Liver (tissue), 9 donors: ENCODE data around the gene MICALL1. TPM values are rescaled to one million over a fixed set of nuclear protein-coding genes. Genes with fewer than 3 reads are reported as not detected.
A peak's percentile ranks its signal among the peaks of the same experiment; 100 is the strongest.

ENCODE experiments used
- DNase-seq: peaks from one replicate; pipeline ENCODE4 v3.0.0-alpha.2; 2017; ENCODE audit warnings: low spot score
- H3K27ac ChIP-seq, 2 donors: one replicate each; pipeline ENCODE4 v1.7.0; 2013; ENCODE audit warnings: inconsistent platforms in 2 of 2, low read length in 2 of 2, control low read depth in 1 of 2, low read depth in 1 of 2, mild to moderate bottlenecking in 1 of 2
- H3K27me3 ChIP-seq, 4 donors: one replicate each; pipeline versions ENCODE4 v1.6.1 to v1.7.0; 2013; ENCODE audit warnings: low read length in 3 of 4, inconsistent platforms in 1 of 4, mild to moderate bottlenecking in 1 of 4, moderate library complexity in 1 of 4; ENCODE audit not compliant: control insufficient read depth in 4 of 4, insufficient read depth in 4 of 4
- H3K36me3 ChIP-seq, 4 donors: one replicate each; pipeline versions ENCODE4 v1.6.1 to v1.7.0; 2013; ENCODE audit warnings: low read length in 3 of 4, mild to moderate bottlenecking in 3 of 4, low read depth in 1 of 4, moderate library complexity in 1 of 4; ENCODE audit not compliant: control insufficient read depth in 4 of 4, insufficient read depth in 3 of 4
- H3K4me1 ChIP-seq, 4 donors: one replicate each; pipeline versions ENCODE4 v1.6.1 to v1.7.0; 2013; ENCODE audit warnings: low read length in 3 of 4, mild to moderate bottlenecking in 3 of 4, moderate library complexity in 1 of 4; ENCODE audit not compliant: control insufficient read depth in 4 of 4, insufficient read depth in 4 of 4
- H3K4me3 ChIP-seq, 3 donors: one replicate each; pipeline versions ENCODE4 v1.6.1 to v1.7.0; 2013; ENCODE audit warnings: low read length in 3 of 3, control low read depth in 1 of 3, low read depth in 1 of 3, mild to moderate bottlenecking in 1 of 3
- H3K9ac ChIP-seq, 2 donors: one replicate each; pipeline ENCODE4 v1.7.0; 2013; ENCODE audit warnings: low read length in 2 of 2, mild to moderate bottlenecking in 2 of 2, moderate library complexity in 2 of 2, control low read depth in 1 of 2, low read depth in 1 of 2
- H3K9me3 ChIP-seq, 4 donors: one replicate each; pipeline versions ENCODE4 v1.6.1 to v1.7.0; 2013; ENCODE audit warnings: low read length in 3 of 4; ENCODE audit not compliant: control insufficient read depth in 4 of 4
- EGR1 ChIP-seq, 2 donors: IDR thresholded peaks; 2 replicates each; pipeline ENCODE4 v1.6.1; 2016 to 2018; ENCODE audit warnings: antibody characterized with exemption in 2 of 2, low read depth in 2 of 2
- FOXA1 ChIP-seq: IDR thresholded peaks from 2 replicates; pipeline ENCODE4 v1.6.1; 2016; ENCODE audit warnings: antibody characterized with exemption
- FOXA2 ChIP-seq: IDR thresholded peaks from 2 replicates; pipeline ENCODE4 v1.6.1; 2016; ENCODE audit warnings: antibody characterized with exemption
- GABPA ChIP-seq, 2 donors: IDR thresholded peaks in 1 of 2; conservative IDR thresholded peaks in 1 of 2; 2 replicates each; pipeline ENCODE4 v1.6.1; 2016; ENCODE audit warnings: antibody characterized with exemption in 2 of 2, mild to moderate bottlenecking in 1 of 2, moderate library complexity in 1 of 2
- HNF4A ChIP-seq, 2 donors: conservative IDR thresholded peaks; 2 replicates each; pipeline ENCODE4 v1.6.1; 2016; ENCODE audit warnings: antibody characterized with exemption in 2 of 2, mild to moderate bottlenecking in 2 of 2
- HNF4G ChIP-seq: IDR thresholded peaks from 2 replicates; pipeline ENCODE4 v1.6.1; 2016; ENCODE audit warnings: antibody characterized with exemption
- JUND ChIP-seq, 2 donors: IDR thresholded peaks; 2 replicates each; pipeline ENCODE4 v1.6.1; 2016; ENCODE audit warnings: antibody characterized with exemption in 2 of 2
- NR2F2 ChIP-seq: IDR thresholded peaks from 2 replicates; pipeline ENCODE4 v1.6.1; 2016; ENCODE audit warnings: antibody characterized with exemption
- RAD21 ChIP-seq, 2 donors: IDR thresholded peaks; 2 replicates each; pipeline ENCODE4 v1.6.1; 2016; ENCODE audit warnings: antibody characterized with exemption in 2 of 2, mild to moderate bottlenecking in 2 of 2
- RXRA ChIP-seq, 2 donors: IDR thresholded peaks; 2 replicates each; pipeline ENCODE4 v1.6.1; 2017 to 2018; ENCODE audit warnings: antibody characterized with exemption in 2 of 2, mild to moderate bottlenecking in 1 of 2
- SP1 ChIP-seq: IDR thresholded peaks from 2 replicates; pipeline ENCODE4 v1.6.1; 2018; ENCODE audit warnings: antibody characterized with exemption, mild to moderate bottlenecking
- TAF1 ChIP-seq: conservative IDR thresholded peaks from 2 replicates; pipeline ENCODE4 v1.6.1; 2016; ENCODE audit warnings: antibody characterized with exemption, mild to moderate bottlenecking
- YY1 ChIP-seq: IDR thresholded peaks from 2 replicates; pipeline ENCODE4 v1.6.1; 2016; ENCODE audit warnings: antibody characterized with exemption, mild to moderate bottlenecking
- WGBS: extraction: QIAGEN DNeasy Blood & Tissue Kit; methylation state at CpG from one replicate; pipeline ENCODE4 v1.1.7; 2013; 5-methylcytosine and 5-hydroxymethylcytosine counted together
- polyA plus RNA-seq, 2 donors: library from polyadenylated mRNA; stranded (reverse) in 1 of 2; unstranded in 1 of 2; fragments of 200-250 nt in 1 of 2; fragments of >200 nt in 1 of 2; fragmentation: Nextera tagmentation in 1 of 2; extraction: Ambion mirVana in 1 of 2; gene quantifications; one replicate each; pipeline versions ENCODE4 v1.2.1 to v1.2.3, GENCODE V29; 2013 to 2015
- total RNA-seq, 2 donors: library from RNA; depleted of rRNA; stranded (reverse); fragments of >200 nt; gene quantifications; one replicate each; pipeline ENCODE4 v1.2.3, GENCODE V29; 2014
- TF ChIP-seq, protein P1 (sequence below): fragments of 150-350 bp; IDR thresholded peaks from 2 replicates; pipeline ENCODE4 v1.5.1; 2017; ENCODE audit warnings: improper control_type of control experiment, low read depth, low read length; ENCODE audit not compliant: missing input control
- TF ChIP-seq, protein P2 (sequence below): IDR thresholded peaks from 2 replicates; pipeline ENCODE4 v1.6.1; 2016; ENCODE audit warnings: antibody characterized with exemption
- TF ChIP-seq, protein P3 (sequence below): IDR thresholded peaks from 2 replicates; pipeline ENCODE4 v1.6.1; 2016; ENCODE audit warnings: antibody characterized with exemption, mild to moderate bottlenecking
- TF ChIP-seq, protein P4 (sequence below): IDR thresholded peaks from 2 replicates; pipeline ENCODE4 v1.6.1; 2016; ENCODE audit warnings: antibody characterized with exemption
- TF ChIP-seq, protein P5 (sequence below): IDR thresholded peaks from 2 replicates; pipeline ENCODE4 v1.6.1; 2016; ENCODE audit warnings: antibody characterized with exemption
- donor health status: healthy.
- donor health status: healthy.
- donor health status: healthy.
- donor health status: healthy.
- donor health status: healthy.

Gene MICALL1
- total and polyA plus RNA-seq, 4 donors = 2.0 to 9.3 (median 4.1) TPM

DNA sequence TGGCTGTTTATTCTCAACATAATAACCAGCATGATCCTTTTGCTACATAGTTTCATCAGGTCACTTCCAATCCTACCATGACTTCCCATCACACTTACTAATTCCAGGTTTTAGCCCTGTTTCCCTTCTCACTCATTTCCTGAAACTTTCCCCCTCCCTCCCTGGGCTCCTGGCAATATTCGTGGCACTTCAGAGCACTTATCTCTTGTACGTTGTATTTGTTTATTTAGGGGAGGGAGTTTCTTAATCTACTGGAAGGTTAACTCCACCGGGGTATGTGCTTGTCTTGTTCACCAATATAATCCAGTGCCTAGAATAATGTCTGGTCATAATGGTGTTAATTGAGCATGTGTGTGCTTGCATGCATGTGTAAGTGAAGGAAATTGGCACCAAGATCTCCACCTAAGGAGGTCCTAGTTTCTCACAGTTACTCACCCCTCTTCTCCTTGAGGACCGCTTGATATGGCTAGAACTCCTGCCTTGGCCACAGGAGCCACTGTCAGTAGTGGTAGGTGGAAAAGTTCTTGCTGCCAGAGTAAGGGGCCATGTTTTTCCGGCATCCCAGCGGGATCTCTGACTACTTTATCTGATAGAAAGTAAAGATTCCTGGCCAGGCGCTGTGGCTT is 45.2 kb upstream of the MICALL1 start (continued):
- no peak for TF ChIP-seq SP1
- no peak for TF ChIP-seq FOXA2

DNA sequence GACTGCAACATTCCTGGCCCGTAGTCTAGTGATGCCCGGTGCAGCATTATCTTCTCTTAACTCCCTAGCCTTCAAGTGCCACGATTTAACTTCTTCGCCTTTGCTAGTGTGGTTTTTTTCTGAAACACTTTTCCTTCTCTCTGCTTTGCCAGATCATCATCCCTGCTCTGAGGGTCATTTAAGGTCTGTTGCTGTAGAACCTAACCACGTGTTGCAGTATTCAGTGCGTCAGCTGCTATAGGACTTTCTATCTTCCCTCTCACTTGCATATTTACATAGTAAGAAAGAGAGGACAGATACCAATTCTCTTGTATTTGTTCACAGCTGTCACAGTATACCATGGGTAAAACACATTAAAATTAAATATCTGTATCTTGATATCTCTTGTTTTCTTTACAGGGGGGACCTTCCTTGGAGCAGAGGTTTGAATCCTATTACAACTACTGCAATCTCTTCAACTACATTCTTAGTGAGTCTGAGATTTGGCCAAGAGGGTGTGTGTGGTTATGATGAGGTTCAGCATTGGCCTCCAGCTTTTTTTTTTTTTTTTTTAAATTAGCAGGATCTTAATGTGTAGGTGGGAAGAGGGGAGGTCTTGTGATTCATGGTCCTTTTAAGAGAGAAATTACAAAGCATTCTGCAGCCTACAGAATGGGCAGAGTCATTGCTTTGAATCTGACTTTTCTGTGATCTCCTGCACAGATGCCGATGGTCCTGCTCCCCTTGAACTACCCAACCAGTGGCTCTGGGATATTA is 43.3 kb upstream of the MICALL1 start:
- Histone ChIP-seq H3K27me3 (no peaks in the 10 kb centered on the region), H3K36me3 (peaks cover 6 to 57% (median 36%) of the 10 kb centered on the region in 4 donors), H3K9ac (no peak overlapping the region), H3K4me1 (peaks cover 7 to 45% (median 41%) of the 10 kb centered on the region in 4 donors), H3K9me3 (no peaks in the 10 kb centered on the region), H3K4me3 (no peak overlapping the region), H3K27ac (no peak overlapping the region)
- WGBS = 58% methylated on average over 7 of the region's 7 CpGs
- TF ChIP-seq RXRA (IDR thresholded peaks at IDR 0.05) = peak; percentile 16 to 24
- TF ChIP-seq SP1 = no peak
- TF ChIP-seq, protein P1, sequence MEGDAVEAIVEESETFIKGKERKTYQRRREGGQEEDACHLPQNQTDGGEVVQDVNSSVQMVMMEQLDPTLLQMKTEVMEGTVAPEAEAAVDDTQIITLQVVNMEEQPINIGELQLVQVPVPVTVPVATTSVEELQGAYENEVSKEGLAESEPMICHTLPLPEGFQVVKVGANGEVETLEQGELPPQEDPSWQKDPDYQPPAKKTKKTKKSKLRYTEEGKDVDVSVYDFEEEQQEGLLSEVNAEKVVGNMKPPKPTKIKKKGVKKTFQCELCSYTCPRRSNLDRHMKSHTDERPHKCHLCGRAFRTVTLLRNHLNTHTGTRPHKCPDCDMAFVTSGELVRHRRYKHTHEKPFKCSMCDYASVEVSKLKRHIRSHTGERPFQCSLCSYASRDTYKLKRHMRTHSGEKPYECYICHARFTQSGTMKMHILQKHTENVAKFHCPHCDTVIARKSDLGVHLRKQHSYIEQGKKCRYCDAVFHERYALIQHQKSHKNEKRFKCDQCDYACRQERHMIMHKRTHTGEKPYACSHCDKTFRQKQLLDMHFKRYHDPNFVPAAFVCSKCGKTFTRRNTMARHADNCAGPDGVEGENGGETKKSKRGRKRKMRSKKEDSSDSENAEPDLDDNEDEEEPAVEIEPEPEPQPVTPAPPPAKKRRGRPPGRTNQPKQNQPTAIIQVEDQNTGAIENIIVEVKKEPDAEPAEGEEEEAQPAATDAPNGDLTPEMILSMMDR = no peak
- TF ChIP-seq HNF4A (conservative IDR thresholded peaks at IDR 0.05) = peak in 1 of 2 donors; percentile 9
- DNase-seq = no peak

DNA sequence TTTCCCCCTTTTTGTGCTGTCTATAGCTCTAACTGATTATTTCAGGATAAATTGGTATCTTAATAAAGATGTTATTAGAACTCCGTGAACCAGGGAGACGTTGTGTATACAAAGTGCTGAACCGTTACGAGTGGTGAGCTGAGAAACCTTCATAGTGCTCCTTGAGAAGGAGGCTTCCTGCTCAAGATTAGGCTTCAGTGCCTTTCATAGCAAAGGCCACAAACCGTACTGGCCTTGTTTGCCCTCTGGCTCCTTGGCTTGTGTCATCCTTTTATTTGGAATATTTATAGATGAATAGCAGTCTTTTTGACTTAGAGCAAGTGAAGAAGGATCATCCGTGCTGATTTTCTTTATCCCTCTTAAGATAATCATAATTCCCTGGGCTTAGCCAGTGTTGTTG is 40.6 kb upstream of the MICALL1 start:
- Histone ChIP-seq H3K4me3 (no peak overlapping the region), H3K27ac (no peak overlapping the region), H3K4me1 (peaks cover 7 to 37% (median 37%) of the 10 kb centered on the region in 4 donors), H3K9me3 (no peaks in the 10 kb centered on the region), H3K36me3 (peaks cover 10 to 56% (median 39%) of the 10 kb centered on the region in 4 donors), H3K9ac (no peak overlapping the region), H3K27me3 (no peaks in the 10 kb centered on the region)
- no peak for TF ChIP-seq FOXA1
- no peak for TF ChIP-seq JUND (IDR thresholded peaks at IDR 0.05)
- TF ChIP-seq, protein P2, sequence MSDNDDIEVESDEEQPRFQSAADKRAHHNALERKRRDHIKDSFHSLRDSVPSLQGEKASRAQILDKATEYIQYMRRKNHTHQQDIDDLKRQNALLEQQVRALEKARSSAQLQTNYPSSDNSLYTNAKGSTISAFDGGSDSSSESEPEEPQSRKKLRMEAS = no peak
- TF ChIP-seq, protein P3, sequence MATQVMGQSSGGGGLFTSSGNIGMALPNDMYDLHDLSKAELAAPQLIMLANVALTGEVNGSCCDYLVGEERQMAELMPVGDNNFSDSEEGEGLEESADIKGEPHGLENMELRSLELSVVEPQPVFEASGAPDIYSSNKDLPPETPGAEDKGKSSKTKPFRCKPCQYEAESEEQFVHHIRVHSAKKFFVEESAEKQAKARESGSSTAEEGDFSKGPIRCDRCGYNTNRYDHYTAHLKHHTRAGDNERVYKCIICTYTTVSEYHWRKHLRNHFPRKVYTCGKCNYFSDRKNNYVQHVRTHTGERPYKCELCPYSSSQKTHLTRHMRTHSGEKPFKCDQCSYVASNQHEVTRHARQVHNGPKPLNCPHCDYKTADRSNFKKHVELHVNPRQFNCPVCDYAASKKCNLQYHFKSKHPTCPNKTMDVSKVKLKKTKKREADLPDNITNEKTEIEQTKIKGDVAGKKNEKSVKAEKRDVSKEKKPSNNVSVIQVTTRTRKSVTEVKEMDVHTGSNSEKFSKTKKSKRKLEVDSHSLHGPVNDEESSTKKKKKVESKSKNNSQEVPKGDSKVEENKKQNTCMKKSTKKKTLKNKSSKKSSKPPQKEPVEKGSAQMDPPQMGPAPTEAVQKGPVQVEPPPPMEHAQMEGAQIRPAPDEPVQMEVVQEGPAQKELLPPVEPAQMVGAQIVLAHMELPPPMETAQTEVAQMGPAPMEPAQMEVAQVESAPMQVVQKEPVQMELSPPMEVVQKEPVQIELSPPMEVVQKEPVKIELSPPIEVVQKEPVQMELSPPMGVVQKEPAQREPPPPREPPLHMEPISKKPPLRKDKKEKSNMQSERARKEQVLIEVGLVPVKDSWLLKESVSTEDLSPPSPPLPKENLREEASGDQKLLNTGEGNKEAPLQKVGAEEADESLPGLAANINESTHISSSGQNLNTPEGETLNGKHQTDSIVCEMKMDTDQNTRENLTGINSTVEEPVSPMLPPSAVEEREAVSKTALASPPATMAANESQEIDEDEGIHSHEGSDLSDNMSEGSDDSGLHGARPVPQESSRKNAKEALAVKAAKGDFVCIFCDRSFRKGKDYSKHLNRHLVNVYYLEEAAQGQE = no peak
- TF ChIP-seq, protein P1 = no peak
- TF ChIP-seq GABPA (IDR thresholded peaks at IDR 0.05 in 1 of 2, conservative IDR thresholded peaks at IDR 0.05 in 1 of 2) = no peak
- TF ChIP-seq, protein P4, sequence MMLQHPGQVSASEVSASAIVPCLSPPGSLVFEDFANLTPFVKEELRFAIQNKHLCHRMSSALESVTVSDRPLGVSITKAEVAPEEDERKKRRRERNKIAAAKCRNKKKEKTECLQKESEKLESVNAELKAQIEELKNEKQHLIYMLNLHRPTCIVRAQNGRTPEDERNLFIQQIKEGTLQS = no peak
- no peak for TF ChIP-seq NR2F2
- no peak for TF ChIP-seq RXRA (IDR thresholded peaks at IDR 0.05)
- TF ChIP-seq SP1 = no peak
- TF ChIP-seq EGR1 (IDR thresholded peaks at IDR 0.05; ENCODE audit: low read depth in 2 of 2) = no peak
- no peak for TF ChIP-seq HNF4A (conservative IDR thresholded peaks at IDR 0.05)
- no peak for TF ChIP-seq TAF1
- TF ChIP-seq YY1 = no peak
- no peak for TF ChIP-seq FOXA2
- TF ChIP-seq HNF4G = no peak
- TF ChIP-seq RAD21 (IDR thresholded peaks at IDR 0.05) = no peak
- TF ChIP-seq, protein P5, sequence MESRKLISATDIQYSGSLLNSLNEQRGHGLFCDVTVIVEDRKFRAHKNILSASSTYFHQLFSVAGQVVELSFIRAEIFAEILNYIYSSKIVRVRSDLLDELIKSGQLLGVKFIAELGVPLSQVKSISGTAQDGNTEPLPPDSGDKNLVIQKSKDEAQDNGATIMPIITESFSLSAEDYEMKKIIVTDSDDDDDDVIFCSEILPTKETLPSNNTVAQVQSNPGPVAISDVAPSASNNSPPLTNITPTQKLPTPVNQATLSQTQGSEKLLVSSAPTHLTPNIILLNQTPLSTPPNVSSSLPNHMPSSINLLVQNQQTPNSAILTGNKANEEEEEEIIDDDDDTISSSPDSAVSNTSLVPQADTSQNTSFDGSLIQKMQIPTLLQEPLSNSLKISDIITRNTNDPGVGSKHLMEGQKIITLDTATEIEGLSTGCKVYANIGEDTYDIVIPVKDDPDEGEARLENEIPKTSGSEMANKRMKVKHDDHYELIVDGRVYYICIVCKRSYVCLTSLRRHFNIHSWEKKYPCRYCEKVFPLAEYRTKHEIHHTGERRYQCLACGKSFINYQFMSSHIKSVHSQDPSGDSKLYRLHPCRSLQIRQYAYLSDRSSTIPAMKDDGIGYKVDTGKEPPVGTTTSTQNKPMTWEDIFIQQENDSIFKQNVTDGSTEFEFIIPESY = no peak
- 85% methylated on average over 6 of the region's 6 CpGs for WGBS
- DNase-seq = no peak
